K562 (cell line): Measurements from ENCODE around the gene KBTBD3. TPM values are rescaled to one million over a fixed set of nuclear protein-coding genes. Genes with fewer than 3 reads are reported as not detected.

ENCODE experiments used
- BCL6 ChIP-seq: fragments of 250-450 bp; sonication (Bioruptor Pico); IDR thresholded peaks from 2 replicates; pipeline ENCODE4 v1.4.0; 2020
- CGGBP1 ChIP-seq: fragments of 250-450 bp; sonication (Bioruptor Pico); IDR thresholded peaks from 2 replicates; pipeline ENCODE4 v1.9.0; 2021; ENCODE audit warnings: mild to moderate bottlenecking
- ETS1 ChIP-seq: conservative IDR thresholded peaks from 2 replicates; pipeline ENCODE4 v1.6.1; 2011; ENCODE audit warnings: low read depth, mild to moderate bottlenecking, low read length; ENCODE audit not compliant: control insufficient read depth
- HDAC6 ChIP-seq: IDR thresholded peaks from 2 replicates; pipeline ENCODE4 v1.6.1; 2012; ENCODE audit warnings: low read depth, mild to moderate bottlenecking, control low read depth, inconsistent platforms, low read length, moderate library complexity
- KLF6 ChIP-seq: fragments of 250-450 bp; sonication (Bioruptor Pico); IDR thresholded peaks from 2 replicates; pipeline ENCODE4 v1.4.0; 2020; ENCODE audit warnings: mild to moderate bottlenecking, moderate library complexity, borderline replicate concordance
- POLR2G ChIP-seq: fragments of 200-400 bp; formaldehyde crosslinking; IDR thresholded peaks from 2 replicates; pipeline ENCODE4 v1.6.1; 2017; ENCODE audit warnings: low read depth, mild to moderate bottlenecking, antibody characterized with exemption, low read length, moderate library complexity
- SFPQ ChIP-seq: fragments of 200-400 bp; formaldehyde crosslinking; IDR thresholded peaks from 2 replicates; pipeline ENCODE4 v1.6.1; 2017; ENCODE audit warnings: mild to moderate bottlenecking, low read depth, low read length, moderate library complexity
- TAF7 ChIP-seq: fragments of 450-650 bp; IDR thresholded peaks from 2 replicates; pipeline ENCODE4 v1.6.1; 2016; ENCODE audit warnings: missing genetic modification characterization, missing compliant biosample characterization
- TFAP4 ChIP-seq: sonication (generic); formaldehyde crosslinking; IDR thresholded peaks from 2 replicates; pipeline ENCODE4 v1.8.0; 2022; ENCODE audit warnings: missing genetic modification reagents, mild to moderate bottlenecking, moderate library complexity, borderline replicate concordance
- ZBED1 ChIP-seq: IDR thresholded peaks from 2 replicates; pipeline ENCODE4 v1.6.1; 2014
- ZBTB33 ChIP-seq: sonication (generic); formaldehyde crosslinking; IDR thresholded peaks from 2 replicates; pipeline ENCODE4 v1.8.1; 2023; ENCODE audit warnings: mild to moderate bottlenecking, missing genetic modification reagents
- ZHX1 ChIP-seq: fragments of 150-350 bp; conservative IDR thresholded peaks from 2 replicates; pipeline ENCODE4 v1.6.1; 2014; ENCODE audit warnings: low read length
- ZNF609 ChIP-seq: sonication (generic); formaldehyde crosslinking; IDR thresholded peaks from 2 replicates; pipeline ENCODE4 v1.8.1; 2023; ENCODE audit warnings: missing genetic modification reagents, mild to moderate bottlenecking, borderline replicate concordance
- polyA plus RNA-seq, 8 experiments: library from polyadenylated mRNA; depleted of rRNA in 4 of 8; stranded (reverse) in 5 of 8; unstranded in 3 of 8; fragments of >200 nt; fragmentation: Nextera tagmentation in 2 of 8; fragmentation: Illumina TruSeq in 1 of 8; extraction: Ambion mirVana in 2 of 8; extraction: Trizol in 1 of 8; gene quantifications; 2 replicates each; pipeline versions ENCODE4 v1.2.1 to v1.2.3, GENCODE V29; 2011 to 2014; ENCODE audit warnings: inconsistent platforms in 1 of 8, missing spikeins in 1 of 8
- total RNA-seq, 7 experiments: library from RNA; depleted of rRNA in 6 of 7; stranded (reverse); fragments of >200 nt in 6 of 7; fragmentation: Illumina TruSeq in 2 of 7; extraction: Trizol in 2 of 7; gene quantifications; 2 replicates each; pipeline versions ENCODE4 v1.2.1 to v1.2.3, GENCODE V29; 2011 to 2021; ENCODE audit warnings: low replicate concordance in 1 of 7

KBTBD3 gene
- total and polyA plus RNA-seq, 9 of the 15 experiments (the other 6 are each of a cell fraction or from before 2014, with no cell fraction given): 4.2 to 31.2 (median 6.4) TPM

- TF ChIP-seq ZNF609 (CRISPR knock-in tag): no peak
- TF ChIP-seq ETS1: no peak
- TF ChIP-seq ZHX1: no peak
- no peak for TF ChIP-seq KLF6 (CRISPR knock-in tag)
- TF ChIP-seq CGGBP1 (CRISPR knock-in tag): no peak
- no peak for TF ChIP-seq TFAP4
- no peak for TF ChIP-seq BCL6 (CRISPR knock-in tag)
- TF ChIP-seq HDAC6: no peak
- no peak for TF ChIP-seq ZBTB33 (CRISPR knock-in tag)
- no peak for TF ChIP-seq TAF7 (tag)
- TF ChIP-seq ZBED1: no peak
- TF ChIP-seq SFPQ: no peak
- no peak for TF ChIP-seq POLR2G
Measured at GRCh38 chr11:106022795-106023275, 54.3 kb downstream of the KBTBD3 start (continued).
